K562 (cell line): ENCODE data around the gene WBP1L. TPM values are rescaled to one million over a fixed set of nuclear protein-coding genes. Genes with fewer than 3 reads are reported as not detected.

Source experiments
- ATAC-seq: fragments of 200-7000 bp; cut with Tn5 transposase; 3 replicates; pipeline ENCODE4 v1.9.1; 2020; ENCODE audit warnings: moderate library complexity
- BruUV-seq: library from RNA; stranded (reverse); fragments of 400-500 nt; replicated peaks from 2 replicates; lab custom pipeline; 2021; lab: Mats Ljungman, UMichigan
- CTCF ChIA-PET: fragments of 300-600 bp; formaldehyde crosslinking; extraction: SDS; loops from one replicate; lab custom pipeline; 2021; ENCODE audit warnings: low intra/inter-chr PET ratio; lab: Yijun Ruan, JAX
- POLR2A ChIA-PET: fragments of 300-600, 350-650 bp; sonication (Branson Sonifier 250); formaldehyde crosslinking; extraction: SDS; loops from one replicate; lab custom pipeline; 2021; ENCODE audit warnings: antibody characterized with exemption, inconsistent platforms; lab: Yijun Ruan, JAX
- DNase-seq, 4 experiments: peaks; one replicate each; pipeline versions ENCODE4 v3.0.0 to v3.0.0-alpha.2; 2011 to 2018; ENCODE audit warnings: low spot score in 3 of 4, mixed read lengths in 3 of 4; ENCODE audit errors: extremely low read depth in 1 of 4
- FAIRE-seq: peaks from 2 replicates; lab custom pipeline; 2011; peaks lifted over from hg19 to GRCh38; lab: Jason Lieb, UNC
- H2AFZ ChIP-seq: 2 replicates; pipeline ENCODE4 v1.6.0; 2011; ENCODE audit warnings: low read depth, low read length, control low read depth, inconsistent platforms
- H3K27ac ChIP-seq: fragments of 200-600 bp; 3 replicates; pipeline ENCODE4 v1.8.0; 2011; ENCODE audit warnings: low read depth, mild to moderate bottlenecking, control low read depth, inconsistent platforms, low read length, moderate library complexity, mixed read lengths; ENCODE audit errors: extremely low read depth
- H3K27me3 ChIP-seq, 2 experiments: fragments of 300-600 bp in 1 of 2; 2 replicates in 1 of 2; 3 replicates in 1 of 2; pipeline versions ENCODE4 v1.6.0 to v1.8.0; 2011; ENCODE audit warnings: inconsistent platforms in 2 of 2, low read length in 2 of 2, mild to moderate bottlenecking in 1 of 2, mixed read lengths in 1 of 2, moderate library complexity in 1 of 2; ENCODE audit not compliant: control insufficient read depth in 2 of 2, insufficient read depth in 2 of 2
- H3K36me3 ChIP-seq: fragments of 300-600 bp; 3 replicates; pipeline ENCODE4 v1.8.0; 2011; ENCODE audit warnings: mild to moderate bottlenecking, low read length, inconsistent platforms; ENCODE audit not compliant: control insufficient read depth, insufficient read depth
- H3K4me1 ChIP-seq, 2 experiments: fragments of 200-600 bp in 1 of 2; replicated peaks in 1 of 2; 2 replicates in 1 of 2; 3 replicates in 1 of 2; pipeline versions ENCODE4 v1.5.1 to v1.8.0; 2011; ENCODE audit warnings: inconsistent platforms in 2 of 2, low read length in 2 of 2, mild to moderate bottlenecking in 1 of 2, mixed read lengths in 1 of 2, moderate library complexity in 1 of 2; ENCODE audit not compliant: control insufficient read depth in 2 of 2, insufficient read depth in 2 of 2
- H3K4me2 ChIP-seq: 2 replicates; pipeline ENCODE4 v1.6.1; 2011; ENCODE audit warnings: low read length, control low read depth, inconsistent platforms, mixed read lengths; ENCODE audit not compliant: insufficient read depth
- H3K4me3 ChIP-seq: fragments of 200-600 bp; sonication (generic), shearing (Covaris generic); 2 replicates; pipeline ENCODE4 v1.5.1; 2016; ENCODE audit warnings: control low read depth, inconsistent platforms
- H3K79me2 ChIP-seq: fragments of 200-600 bp; 3 replicates; pipeline ENCODE4 v1.8.0; 2011; ENCODE audit warnings: low read length, inconsistent platforms; ENCODE audit not compliant: control insufficient read depth, insufficient read depth
- H3K9ac ChIP-seq, 2 experiments: 2 replicates each; pipeline versions ENCODE4 v1.6.0 to v1.6.1; 2011; ENCODE audit warnings: low read depth in 2 of 2, low read length in 2 of 2, control low read depth in 1 of 2, inconsistent platforms in 1 of 2, mild to moderate bottlenecking in 1 of 2, mixed read lengths in 1 of 2; ENCODE audit not compliant: insufficient read depth in 1 of 2
- H3K9me1 ChIP-seq: one replicate; pipeline ENCODE4 v1.6.0; 2011; ENCODE audit warnings: inconsistent platforms, mild to moderate bottlenecking, low read length, moderate library complexity; ENCODE audit not compliant: control insufficient read depth, insufficient read depth
- H3K9me3 ChIP-seq: replicated peaks from 2 replicates; pipeline ENCODE4 v1.5.1; 2011; ENCODE audit warnings: low read depth, low read length, inconsistent platforms; ENCODE audit not compliant: control insufficient read depth, insufficient read depth
- H4K20me1 ChIP-seq: replicated peaks from 2 replicates; pipeline ENCODE4 v1.6.1; 2011; ENCODE audit warnings: low read length, inconsistent platforms, mixed read lengths; ENCODE audit not compliant: control insufficient read depth, insufficient read depth
- EWSR1 ChIP-seq: fragments of 450-650 bp; IDR thresholded peaks from 2 replicates; pipeline ENCODE4 v1.6.1; 2018; ENCODE audit warnings: borderline replicate concordance, mild to moderate bottlenecking, low read depth, moderate library complexity; ENCODE audit not compliant: partially characterized antibody
- GTF2E2 ChIP-seq: fragments of 200-800 bp; sonication (Bioruptor generic); IDR thresholded peaks from 2 replicates; pipeline ENCODE4 v1.6.1; 2016; ENCODE audit warnings: missing genetic modification characterization, missing compliant biosample characterization
- MTA1 ChIP-seq: fragments of 450-650 bp; IDR thresholded peaks from 2 replicates; pipeline ENCODE4 v1.6.1; 2017; ENCODE audit warnings: borderline replicate concordance
- ZNF696 ChIP-seq: fragments of 250-450 bp; sonication (Bioruptor Pico); conservative IDR thresholded peaks from 2 replicates; pipeline ENCODE4 v1.4.0; 2020; ENCODE audit warnings: mild to moderate bottlenecking, moderate library complexity
- ZNF707 ChIP-seq: fragments of 250-450 bp; sonication (Bioruptor Pico); conservative IDR thresholded peaks from 2 replicates; pipeline ENCODE4 v1.8.0; 2022; ENCODE audit warnings: inconsistent platforms, mild to moderate bottlenecking, moderate library complexity
- WGBS: fragments of 100-300 bp; shearing (Covaris generic); methylation state at CpG from one replicate; pipeline ENCODE4 v1.1.6; 2016; ENCODE audit warnings: low coverage, mixed read lengths; ENCODE audit not compliant: insufficient coverage; ENCODE audit errors: missing lambda C conversion rate; 5-methylcytosine and 5-hydroxymethylcytosine counted together
- in situ Hi-C: fragments of 300-500 bp; cut with MboI; formaldehyde crosslinking; loops from 4 replicates; pipeline ENCODE4 v1.15.0; 2018; ENCODE audit warnings: inconsistent platforms, mixed read lengths
- intact Hi-C: fragments of 100-400 bp; cut with micrococcal nuclease; formaldehyde crosslinking; loops from 2 replicates; pipeline ENCODE4 v1.14.2; 2022
- polyA plus RNA-seq, 8 experiments: library from polyadenylated mRNA; depleted of rRNA in 4 of 8; stranded (reverse) in 5 of 8; unstranded in 3 of 8; fragments of >200 nt; fragmentation: Nextera tagmentation in 2 of 8; fragmentation: Illumina TruSeq in 1 of 8; extraction: Ambion mirVana in 2 of 8; extraction: Trizol in 1 of 8; gene quantifications; 2 replicates each; pipeline versions ENCODE4 v1.2.1 to v1.2.3, GENCODE V29; 2011 to 2014; ENCODE audit warnings: inconsistent platforms in 1 of 8, missing spikeins in 1 of 8
- total RNA-seq, 7 experiments: library from RNA; depleted of rRNA in 6 of 7; stranded (reverse); fragments of >200 nt in 6 of 7; fragmentation: Illumina TruSeq in 2 of 7; extraction: Trizol in 2 of 7; gene quantifications; 2 replicates each; pipeline versions ENCODE4 v1.2.1 to v1.2.3, GENCODE V29; 2011 to 2021; ENCODE audit warnings: low replicate concordance in 1 of 7
- TF ChIP-seq, protein P1 (sequence below): fragments of 450-650 bp; IDR thresholded peaks from 2 replicates; pipeline ENCODE4 v1.7.0; 2016; ENCODE audit warnings: borderline replicate concordance
- TF ChIP-seq, protein P2 (sequence below): fragments of 450-650 bp; formaldehyde crosslinking; IDR thresholded peaks from 2 replicates; pipeline ENCODE4 v1.4.0; 2020; ENCODE audit warnings: mild to moderate bottlenecking, mixed read lengths

Gene WBP1L
- total and polyA plus RNA-seq, 9 of the 15 experiments (the other 6 are each of a cell fraction or from before 2014, with no cell fraction given): 3.2 to 14.4 (median 11.3) TPM

DNA sequence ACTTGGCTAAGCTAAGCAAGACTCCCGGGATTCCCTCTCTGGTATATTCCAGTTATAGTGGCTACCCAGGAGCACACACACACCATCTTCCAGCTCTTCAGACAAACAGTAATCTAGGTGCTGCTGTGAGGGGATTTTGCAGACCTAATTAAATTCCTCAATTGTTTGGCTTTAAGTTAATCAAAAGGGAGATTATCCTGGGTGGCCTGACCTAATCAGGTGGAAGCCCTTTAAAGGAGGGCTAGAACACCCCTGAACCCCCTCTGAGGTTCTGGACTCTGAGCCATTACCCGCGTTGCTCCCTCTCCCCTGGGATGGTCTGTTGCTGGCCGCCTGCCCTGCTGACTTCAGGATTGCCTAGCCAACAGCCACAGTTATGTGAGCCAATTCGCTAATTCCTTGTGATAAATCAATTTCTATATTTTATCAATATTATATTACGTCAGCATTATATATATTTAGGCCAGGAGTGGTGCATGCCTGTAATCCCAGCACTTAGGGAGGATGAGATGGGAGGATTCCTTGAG lies 22.9 kb upstream of the WBP1L start:
- ATAC-seq: no peak
- in situ Hi-C loops (loop anchor here (5.0 kb wide), 1 partner anchor 181 kb away; no protein-coding TSS in a partner anchor), intact Hi-C loops (no loop called here)
- TF ChIP-seq ZNF696 (CRISPR knock-in tag) (no peak), MTA1 (no peak)
- no peaks in the 10 kb centered on the region for H3K27me3 ChIP-seq
- H3K9me3 ChIP-seq: no peaks in the 10 kb centered on the region
- H3K4me1 ChIP-seq: peaks cover 3 to 8% of the 10 kb centered on the region in 2 experiments; a peak in 3 of 5 replicates
- peaks cover 31% of the 10 kb centered on the region for H3K36me3 ChIP-seq
- no peaks in the 10 kb centered on the region for H3K9me1 ChIP-seq
- WGBS: 97% methylated on average over 6 of the region's 6 CpGs
- no peak overlapping the region for H3K4me3 ChIP-seq
- no peak overlapping the region for H3K27ac ChIP-seq
- no peaks in the 10 kb centered on the region for H4K20me1 ChIP-seq
- H2AFZ ChIP-seq: no peak overlapping the region
- POLR2A ChIA-PET: interaction anchor here (0.8 kb wide), 1 partner anchor 717 kb away, joined by 3 read pairs; no protein-coding TSS in a partner anchor
- FAIRE-seq: no peak
- CTCF ChIA-PET: no interaction called here
- no peak overlapping the region for H3K9ac ChIP-seq
- BruUV-seq: no TSS peak
- no peak for DNase-seq
- peaks cover 48% of the 10 kb centered on the region for H3K79me2 ChIP-seq
- no peak overlapping the region for H3K4me2 ChIP-seq

DNA sequence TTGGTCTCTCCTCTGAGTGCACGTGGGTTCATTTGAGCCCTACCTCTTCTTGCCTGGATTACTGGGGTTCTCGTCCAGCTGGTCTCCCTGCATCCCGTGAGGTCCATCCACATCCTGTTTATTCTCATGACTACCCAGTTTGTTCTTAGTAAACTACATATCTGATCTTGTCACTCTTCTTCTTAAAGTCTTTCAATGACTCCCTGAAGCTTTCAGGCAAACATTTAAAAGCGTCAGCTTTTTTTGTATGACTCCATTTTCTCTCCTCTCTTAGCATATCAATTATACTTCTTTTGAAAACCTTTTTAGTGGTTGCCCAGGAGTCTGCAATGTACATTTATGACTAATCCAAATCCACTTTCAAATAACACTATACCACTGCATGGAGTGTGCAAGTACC lies 21.8 kb upstream of the WBP1L start:
- ChIA-PET POLR2A (no interaction called here), CTCF (no interaction called here)
- in situ Hi-C loops (loop anchor here (5.0 kb wide), 1 partner anchor 180 kb away; no protein-coding TSS in a partner anchor), intact Hi-C loops (no loop called here)
- Histone ChIP-seq H3K79me2 (peaks cover 39% of the 10 kb centered on the region), H3K4me1 (peaks cover 3 to 8% of the 10 kb centered on the region in 2 experiments; a peak in 3 of 5 replicates), H3K36me3 (peaks cover 34% of the 10 kb centered on the region), H4K20me1 (no peaks in the 10 kb centered on the region), H3K9me1 (no peaks in the 10 kb centered on the region), H3K27ac (no peak overlapping the region; the same call in 2 of the 3 replicates), H3K9me3 (no peaks in the 10 kb centered on the region), H3K4me3 (no peak overlapping the region), H3K9ac (no peak overlapping the region), H3K27me3 (no peaks in the 10 kb centered on the region), H2AFZ (no peak overlapping the region), H3K4me2 (no peak overlapping the region)
- DNase-seq: no peak
- ATAC-seq: no peak
- FAIRE-seq: no peak
- BruUV-seq: no TSS peak
- 61% methylated on average over 4 of the region's 4 CpGs for whole genome bisulfite sequencing
- TF ChIP-seq GTF2E2: no peak
- no peak for TF ChIP-seq EWSR1
- TF ChIP-seq, protein P1, sequence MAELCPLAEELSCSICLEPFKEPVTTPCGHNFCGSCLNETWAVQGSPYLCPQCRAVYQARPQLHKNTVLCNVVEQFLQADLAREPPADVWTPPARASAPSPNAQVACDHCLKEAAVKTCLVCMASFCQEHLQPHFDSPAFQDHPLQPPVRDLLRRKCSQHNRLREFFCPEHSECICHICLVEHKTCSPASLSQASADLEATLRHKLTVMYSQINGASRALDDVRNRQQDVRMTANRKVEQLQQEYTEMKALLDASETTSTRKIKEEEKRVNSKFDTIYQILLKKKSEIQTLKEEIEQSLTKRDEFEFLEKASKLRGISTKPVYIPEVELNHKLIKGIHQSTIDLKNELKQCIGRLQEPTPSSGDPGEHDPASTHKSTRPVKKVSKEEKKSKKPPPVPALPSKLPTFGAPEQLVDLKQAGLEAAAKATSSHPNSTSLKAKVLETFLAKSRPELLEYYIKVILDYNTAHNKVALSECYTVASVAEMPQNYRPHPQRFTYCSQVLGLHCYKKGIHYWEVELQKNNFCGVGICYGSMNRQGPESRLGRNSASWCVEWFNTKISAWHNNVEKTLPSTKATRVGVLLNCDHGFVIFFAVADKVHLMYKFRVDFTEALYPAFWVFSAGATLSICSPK: no peak
- no peak for TF ChIP-seq ZNF707 (CRISPR knock-in tag)
- TF ChIP-seq, protein P2, sequence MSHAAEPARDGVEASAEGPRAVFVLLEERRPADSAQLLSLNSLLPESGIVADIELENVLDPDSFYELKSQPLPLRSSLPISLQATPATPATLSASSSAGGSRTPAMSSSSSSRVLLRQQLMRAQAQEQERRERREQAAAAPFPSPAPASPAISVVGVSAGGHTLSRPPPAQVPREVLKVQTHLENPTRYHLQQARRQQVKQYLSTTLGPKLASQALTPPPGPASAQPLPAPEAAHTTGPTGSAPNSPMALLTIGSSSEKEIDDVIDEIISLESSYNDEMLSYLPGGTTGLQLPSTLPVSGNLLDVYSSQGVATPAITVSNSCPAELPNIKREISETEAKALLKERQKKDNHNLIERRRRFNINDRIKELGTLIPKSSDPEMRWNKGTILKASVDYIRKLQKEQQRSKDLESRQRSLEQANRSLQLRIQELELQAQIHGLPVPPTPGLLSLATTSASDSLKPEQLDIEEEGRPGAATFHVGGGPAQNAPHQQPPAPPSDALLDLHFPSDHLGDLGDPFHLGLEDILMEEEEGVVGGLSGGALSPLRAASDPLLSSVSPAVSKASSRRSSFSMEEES (CRISPR knock-in tag): no peak
- TF ChIP-seq, all 486 proteins: peak for 0
